NCI-H146 (cell line): ENCODE results near the gene TBC1D2B.

Source experiments
- DNase-seq: peaks from one replicate; lab custom pipeline; 2025; lab: John Stamatoyannopoulos, UW

TBC1D2B gene

GRCh38 chr15:78097667-78098066 is 20.2 kb upstream of the TBC1D2B start:
- no peak for DNase-seq

- DNase-seq = no peak
Observed at GRCh38 chr15:78093242-78094020, 15.9 kb upstream of the TBC1D2B start.

GRCh38 chr15:78092261-78093041 is 14.9 kb upstream of the TBC1D2B start, which contains the start of gene SH2D7:
Gene SH2D7 (plus strand): TSS chr15:78092561. CDS start chr15:78092585, 24 bp downstream.
- no peak for DNase-seq

- no peak for DNase-seq
Observed at GRCh38 chr15:78090422-78091063, 13.0 kb upstream of the TBC1D2B start.

- no peak for DNase-seq
Observed at GRCh38 chr15:78088773-78089080, 11.2 kb upstream of the TBC1D2B start.

GRCh38 chr15:78087951-78088772 is 10.7 kb upstream of the TBC1D2B start:
- no peak for DNase-seq

- DNase-seq = no peak
Observed at GRCh38 chr15:78085928-78086327, 8.4 kb upstream of the TBC1D2B start.

GRCh38 chr15:78084449-78084750 is 6.9 kb upstream of the TBC1D2B start:
- DNase-seq = no peak

GRCh38 chr15:78083687-78084448 is 6.4 kb upstream of the TBC1D2B start:
- DNase-seq = no peak

GRCh38 chr15:78083186-78083585 is 5.7 kb upstream of the TBC1D2B start:
- DNase-seq = no peak

GRCh38 chr15:78082743-78083110 is 5.2 kb upstream of the TBC1D2B start:
- no peak for DNase-seq

GRCh38 chr15:78082106-78082742 is 4.7 kb upstream of the TBC1D2B start:
- no peak for DNase-seq

GRCh38 chr15:78080088-78080460 is 2.6 kb upstream of the TBC1D2B start:
- no peak for DNase-seq

GRCh38 chr15:78079298-78080087 is 2.0 kb upstream of the TBC1D2B start:
- DNase-seq = no peak

GRCh38 chr15:78077871-78078210 is 330 bp upstream of the TBC1D2B start:
- peak; percentile 37 for DNase-seq

- DNase-seq = peak; percentile 28
Observed at GRCh38 chr15:78076231-78077052, 1.1 kb downstream of the TBC1D2B start.

- DNase-seq = peak; percentile 28
Observed at GRCh38 chr15:78075490-78076230, 1.9 kb downstream of the TBC1D2B start.

GRCh38 chr15:78073046-78073787 is 4.3 kb downstream of the TBC1D2B start:
- DNase-seq = no peak
